ENCODE measurements around the gene AP1M2.
A peak's percentile ranks its signal among the peaks of the same experiment; 100 is the strongest.

AP1M2 gene

DNA sequence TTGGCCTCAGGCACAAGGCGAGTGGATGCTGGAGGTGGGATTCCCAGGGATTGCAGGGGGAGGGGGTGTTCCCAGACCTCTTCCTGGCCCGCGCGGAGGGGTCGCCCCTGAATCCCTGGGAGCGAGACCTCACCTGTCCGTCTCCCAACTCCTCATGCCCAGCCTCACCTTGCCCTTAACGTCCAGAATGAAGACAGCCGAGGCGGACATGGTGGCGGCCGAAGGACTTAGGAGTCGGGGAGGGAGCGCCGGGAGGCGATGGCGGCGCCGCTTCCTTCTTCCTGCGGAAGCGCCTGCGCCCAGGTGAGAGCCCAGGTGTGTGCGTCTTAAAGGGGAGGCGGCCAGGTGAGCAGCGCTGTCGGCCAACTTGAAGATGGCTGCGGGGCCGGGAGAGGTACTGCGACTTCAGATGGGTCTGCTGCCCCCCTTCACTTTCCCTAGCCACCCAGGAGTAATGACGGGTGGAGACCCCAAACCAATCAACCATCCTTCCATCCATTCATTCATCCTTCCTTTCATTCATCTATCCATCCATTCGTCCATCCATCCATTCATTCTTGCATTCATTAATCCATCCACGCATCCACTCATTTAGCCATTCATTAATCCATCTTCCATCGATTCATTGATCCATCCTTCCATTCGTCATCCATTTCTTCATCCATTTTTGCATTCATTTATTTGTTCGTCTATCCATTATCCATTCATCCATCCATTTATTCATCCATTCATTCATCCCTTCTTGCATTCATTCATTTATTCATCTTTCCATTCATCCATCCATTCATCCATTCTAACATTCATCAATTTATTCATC lies at the start of gene AP1M2:
TSS of gene AP1M2 (minus strand) at position 291 of the 817 bp plus-strand sequence. CDS start at position 210, 81 bp downstream.
- no peak for DNase-seq (ENCODE audit: low read depth in 2 of 2)

DNA sequence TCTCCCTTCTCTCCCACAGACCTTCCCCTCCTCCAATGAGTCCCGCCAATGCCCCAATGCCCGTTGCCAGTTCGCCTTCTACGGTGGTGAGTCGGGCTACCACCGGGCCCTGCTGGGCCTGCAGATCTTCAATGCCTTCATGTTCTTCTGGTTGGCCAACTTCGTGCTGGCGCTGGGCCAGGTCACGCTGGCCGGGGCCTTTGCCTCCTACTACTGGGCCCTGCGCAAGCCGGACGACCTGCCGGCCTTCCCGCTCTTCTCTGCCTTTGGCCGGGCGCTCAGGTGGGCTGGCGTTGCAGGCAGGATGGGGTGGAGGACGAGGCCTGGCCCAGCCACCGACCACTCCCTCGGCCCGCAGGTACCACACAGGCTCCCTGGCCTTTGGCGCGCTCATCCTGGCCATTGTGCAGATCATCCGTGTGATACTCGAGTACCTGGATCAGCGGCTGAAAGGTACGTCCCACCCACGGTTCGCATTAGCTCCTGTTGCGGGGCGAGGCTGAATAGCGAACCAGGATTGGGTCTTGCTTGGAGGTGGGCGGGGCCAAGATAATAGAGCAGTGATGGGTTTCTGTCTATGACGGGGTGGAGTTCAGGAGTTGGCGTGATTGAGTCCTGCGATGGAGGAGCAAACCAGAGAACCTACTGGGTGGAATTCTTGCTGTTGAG lies 49.3 kb upstream of the AP1M2 start:
- DNase-seq (ENCODE audit: low read depth in 2 of 2): no peak

DNA sequence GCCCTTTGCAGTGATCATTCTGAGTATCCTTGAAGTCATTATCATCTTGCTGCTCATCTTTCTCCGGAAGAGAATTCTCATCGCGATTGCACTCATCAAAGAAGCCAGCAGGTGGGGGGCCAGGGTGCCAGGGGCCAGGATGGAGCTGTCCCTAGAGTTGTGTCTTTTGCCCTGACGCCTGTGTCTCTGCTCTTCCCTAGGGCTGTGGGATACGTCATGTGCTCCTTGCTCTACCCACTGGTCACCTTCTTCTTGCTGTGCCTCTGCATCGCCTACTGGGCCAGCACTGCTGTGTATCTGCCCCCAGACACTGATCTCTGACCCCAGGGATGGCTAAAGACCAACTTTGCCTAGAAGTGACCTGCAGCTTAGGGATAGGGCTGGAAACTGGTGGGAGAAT lies 47.9 kb upstream of the AP1M2 start:
- DNase-seq (ENCODE audit: low read depth in 2 of 2): no peak

DNA sequence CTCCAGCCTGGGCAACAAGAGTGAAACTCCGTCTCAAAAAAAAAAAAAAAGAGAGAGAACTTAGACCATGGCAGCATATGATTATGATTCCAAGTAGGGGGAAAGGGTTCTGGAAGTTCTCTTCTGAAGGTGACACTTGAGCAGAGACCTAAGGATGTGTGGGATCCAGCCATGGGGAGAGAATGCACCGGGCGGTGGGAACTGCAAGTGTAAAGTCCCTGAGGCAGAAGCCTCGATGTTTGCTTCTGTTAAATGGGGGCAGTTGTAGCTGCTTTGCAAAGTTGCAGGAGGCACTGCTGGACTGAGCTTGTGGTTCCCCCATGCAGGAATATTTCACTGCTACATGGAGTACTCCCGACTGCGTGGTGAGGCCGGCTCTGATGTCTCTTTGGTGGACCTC lies 47.3 kb upstream of the AP1M2 start:
- no peak for DNase-seq (ENCODE audit: low read depth in 2 of 2)

DNA sequence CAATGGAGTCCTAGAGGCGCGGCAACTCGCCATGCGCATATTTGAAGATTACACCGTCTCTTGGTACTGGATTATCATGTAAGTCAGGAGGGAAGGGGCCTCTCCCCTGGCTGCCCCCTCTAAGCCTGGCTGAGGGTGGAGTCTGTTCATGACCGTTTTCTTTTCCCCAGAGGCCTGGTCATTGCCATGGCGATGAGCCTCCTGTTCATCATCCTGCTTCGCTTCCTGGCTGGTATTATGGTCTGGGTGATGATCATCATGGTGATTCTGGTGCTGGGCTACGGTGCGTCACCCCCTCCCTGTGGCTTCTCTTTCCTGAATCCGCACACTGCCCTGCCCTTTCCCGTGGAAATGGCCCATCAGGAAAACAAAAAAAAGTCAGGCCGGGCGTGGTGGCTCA lies 44.8 kb upstream of the AP1M2 start:
- no peak for DNase-seq (ENCODE audit: low read depth in 2 of 2)

DNA sequence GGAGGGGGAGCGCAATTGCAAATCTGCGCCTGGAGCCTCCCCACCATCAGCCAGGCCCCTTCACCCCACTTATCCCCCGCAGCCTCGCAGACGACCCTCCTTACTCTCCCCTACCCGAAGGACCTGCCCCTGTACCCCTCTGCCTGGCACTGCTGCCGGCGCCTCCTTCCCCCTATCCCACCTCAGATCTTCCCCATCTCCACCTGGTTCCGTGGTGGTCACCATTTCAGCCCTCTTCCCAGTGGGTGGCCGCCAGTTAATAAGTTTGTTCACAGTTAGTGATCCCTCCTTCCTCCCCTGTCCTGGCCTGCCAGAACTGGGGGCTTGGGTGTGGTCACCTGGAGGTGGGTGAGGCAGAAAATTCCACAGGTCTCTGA lies 38.6 kb upstream of the AP1M2 start:
- no peak for DNase-seq (ENCODE audit: low read depth in 2 of 2)

DNA sequence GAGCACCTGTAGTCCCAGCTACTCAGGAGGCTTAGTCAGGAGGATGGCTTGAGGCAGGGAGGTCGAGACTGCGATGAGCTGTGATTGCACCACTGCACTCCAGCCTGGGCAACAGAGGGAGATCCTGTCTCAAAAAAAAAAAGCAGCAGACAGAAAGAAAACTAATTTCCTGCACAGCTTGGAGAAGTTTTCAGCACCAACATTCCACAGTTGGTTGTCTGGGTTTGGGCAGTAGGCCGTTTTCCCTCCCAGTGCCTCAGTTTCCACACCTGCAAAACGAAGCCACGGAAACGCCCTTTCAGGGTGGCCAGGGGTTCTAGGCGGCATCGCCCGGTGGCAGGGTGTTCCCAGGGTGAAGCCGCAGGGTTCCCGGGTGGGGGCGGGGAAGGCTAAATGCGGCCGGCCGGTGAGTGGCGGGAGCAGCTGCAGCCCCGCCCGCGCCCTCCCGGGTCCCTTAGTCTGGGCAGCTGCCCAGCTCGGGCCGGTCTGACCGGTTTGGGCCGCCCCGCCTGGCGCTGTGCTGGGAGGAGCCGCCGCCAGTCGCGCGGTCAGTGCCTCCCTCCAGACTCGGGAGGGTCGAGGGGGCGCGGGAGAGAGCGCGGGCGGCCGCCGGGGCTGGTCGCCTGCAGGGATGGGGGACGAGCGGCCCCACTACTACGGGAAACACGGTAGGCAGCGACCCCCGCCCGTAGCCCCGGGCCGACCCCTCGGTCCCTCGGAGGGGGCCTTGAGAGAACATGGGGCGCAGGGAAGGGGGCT lies 38.1 kb upstream of the AP1M2 start, which contains the start of gene SLC44A2:
TSS of gene SLC44A2 (plus strand) at position 551 of the 759 bp plus-strand sequence. CDS start at position 632, 81 bp downstream.
- DNase-seq (ENCODE audit: low read depth in 2 of 2): no peak

DNA sequence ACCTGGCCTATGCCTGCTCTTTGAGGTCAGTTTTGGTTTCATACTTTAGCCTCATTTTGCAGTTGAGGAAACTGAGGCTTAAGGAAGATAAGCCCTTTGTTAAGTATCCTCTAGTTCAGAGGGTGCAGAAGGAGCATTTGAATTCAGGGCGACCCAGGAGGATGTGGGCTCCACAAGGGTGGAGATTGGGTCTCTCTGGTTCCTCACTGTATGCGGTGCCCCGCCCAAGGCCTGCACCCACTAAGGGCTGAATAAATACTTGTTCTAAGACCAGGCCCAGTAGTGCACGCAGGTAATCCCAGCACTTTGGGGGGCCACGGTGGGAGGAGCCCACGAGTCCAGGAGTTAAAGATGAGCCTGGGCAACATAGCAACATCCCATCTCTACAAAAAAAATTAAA lies 37.5 kb upstream of the AP1M2 start:
- DNase-seq (ENCODE audit: low read depth in 2 of 2): no peak

DNA sequence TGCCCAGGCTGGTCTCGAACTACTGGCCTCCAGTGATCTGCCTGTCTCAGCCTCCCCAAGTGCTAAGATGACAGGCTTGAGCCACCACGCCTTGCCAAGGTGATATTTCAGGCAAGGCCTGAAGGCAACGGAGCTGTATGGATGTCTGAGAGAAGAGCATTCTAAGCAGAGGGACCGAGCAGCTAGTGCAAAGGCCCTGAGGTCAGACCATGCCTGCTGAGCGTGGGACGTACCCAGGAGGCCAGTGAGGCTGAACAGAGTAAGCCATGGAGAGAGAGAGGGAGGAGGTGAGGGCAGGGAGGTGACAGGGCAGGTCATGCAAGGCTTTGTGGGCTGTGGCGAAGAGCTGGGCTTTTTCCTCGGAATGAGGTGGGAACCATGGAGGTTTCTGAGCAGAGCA lies 34.9 kb upstream of the AP1M2 start:
- DNase-seq (ENCODE audit: low read depth in 2 of 2): no peak

DNA sequence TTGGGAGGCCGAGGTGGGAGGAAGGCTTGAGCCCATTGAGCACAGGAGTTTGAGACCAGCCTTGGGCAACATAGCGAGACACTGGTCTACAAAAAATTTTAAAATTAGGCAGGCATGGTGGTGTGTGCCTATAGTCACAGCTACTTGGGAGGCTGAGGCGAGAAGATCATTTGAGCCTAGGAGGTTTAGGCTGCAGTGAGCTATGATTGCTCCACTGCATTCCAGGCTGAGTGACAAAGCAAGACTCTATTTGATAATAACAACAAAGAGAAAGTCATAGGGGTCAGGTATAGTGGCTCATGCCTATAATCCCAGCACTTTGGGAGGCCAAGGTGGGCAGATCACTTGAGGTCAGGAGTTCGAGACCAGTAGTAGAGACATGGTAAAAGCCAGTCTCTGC lies 33.7 kb upstream of the AP1M2 start:
- DNase-seq (ENCODE audit: low read depth in 2 of 2): no peak

DNA sequence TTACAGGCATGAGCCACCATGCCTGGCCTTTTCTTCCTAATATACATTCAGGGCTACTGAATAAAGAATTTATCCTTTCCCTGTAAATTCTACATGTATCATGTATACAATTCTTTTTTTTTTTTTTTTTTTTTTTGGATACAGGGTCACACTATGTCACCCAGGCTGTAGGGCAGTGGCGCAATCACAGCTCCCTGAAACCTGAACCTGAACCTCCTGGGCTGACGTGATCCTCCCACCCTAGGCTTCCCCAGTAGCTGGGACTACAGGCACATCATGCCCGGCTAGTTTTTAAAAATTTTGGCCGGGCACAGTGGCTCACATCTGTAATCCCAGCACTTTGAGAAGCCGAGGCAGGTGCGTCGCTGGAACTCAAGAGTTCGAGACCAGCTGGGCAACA lies 31.7 kb upstream of the AP1M2 start:
- no peak for DNase-seq (ENCODE audit: low read depth in 2 of 2)

DNA sequence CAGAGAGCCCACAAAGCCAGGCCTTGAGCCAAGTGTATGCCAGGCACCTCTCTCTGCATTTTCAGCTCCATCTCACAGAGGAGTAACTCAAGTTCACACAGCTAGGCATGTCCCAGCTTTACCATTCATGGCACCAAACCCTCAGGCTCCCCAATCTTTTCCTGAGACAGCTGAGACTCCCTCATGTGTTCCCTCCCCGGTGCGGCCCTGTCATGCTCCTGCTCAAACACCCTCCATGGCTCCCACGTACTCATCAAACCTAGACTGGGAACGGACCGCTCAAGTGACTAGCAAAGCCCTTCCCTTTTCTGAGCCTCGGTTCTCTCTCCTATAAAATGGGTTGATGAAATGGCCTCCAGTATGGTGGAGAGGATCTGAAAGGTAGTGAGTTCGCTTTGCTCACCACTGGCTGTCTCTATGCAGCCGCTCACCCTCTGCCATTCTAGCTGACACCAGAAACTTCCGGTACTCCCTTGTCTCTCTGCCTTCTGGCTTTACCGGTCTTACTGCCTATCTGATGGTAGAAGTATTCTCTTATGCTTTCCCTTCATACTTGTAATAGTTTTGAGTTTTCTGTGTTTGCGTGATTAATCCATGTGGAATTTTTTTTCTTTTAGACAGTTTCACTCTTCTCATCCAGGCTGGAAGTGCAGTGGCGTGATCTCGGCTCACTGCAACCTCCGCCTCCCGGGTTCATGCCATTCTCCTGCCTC lies 30.5 kb upstream of the AP1M2 start:
- no peak for DNase-seq (ENCODE audit: low read depth in 2 of 2)

DNA sequence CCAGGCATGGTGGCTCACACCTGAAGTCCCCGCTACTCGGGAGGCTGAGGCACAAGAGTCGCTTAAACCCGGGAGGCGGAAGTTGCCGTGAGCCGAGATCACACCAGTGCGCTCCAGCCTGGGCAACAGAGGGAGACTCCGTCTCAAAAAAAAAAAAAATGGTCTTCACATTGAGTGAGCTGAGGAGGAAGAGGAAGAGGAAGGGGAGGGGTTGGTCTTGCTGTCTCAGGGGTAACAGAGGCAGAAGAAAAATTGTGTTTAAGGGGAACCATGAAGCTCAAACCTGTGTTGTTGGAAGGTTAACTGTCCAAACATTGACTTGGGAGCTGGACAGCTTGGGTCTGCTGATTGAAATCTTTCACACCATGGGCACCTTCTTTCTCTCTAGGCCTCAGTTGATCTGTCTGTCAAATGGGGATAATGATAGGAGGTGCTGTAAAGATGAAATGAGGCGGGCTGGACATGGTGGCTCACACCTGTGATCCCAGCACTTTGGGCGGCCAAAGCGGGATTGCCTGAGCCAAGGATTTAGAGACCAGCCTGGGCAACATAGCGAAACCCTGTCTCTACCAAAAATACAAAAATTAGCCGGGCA lies 28.4 kb upstream of the AP1M2 start:
- DNase-seq (ENCODE audit: low read depth in 2 of 2): no peak

DNA sequence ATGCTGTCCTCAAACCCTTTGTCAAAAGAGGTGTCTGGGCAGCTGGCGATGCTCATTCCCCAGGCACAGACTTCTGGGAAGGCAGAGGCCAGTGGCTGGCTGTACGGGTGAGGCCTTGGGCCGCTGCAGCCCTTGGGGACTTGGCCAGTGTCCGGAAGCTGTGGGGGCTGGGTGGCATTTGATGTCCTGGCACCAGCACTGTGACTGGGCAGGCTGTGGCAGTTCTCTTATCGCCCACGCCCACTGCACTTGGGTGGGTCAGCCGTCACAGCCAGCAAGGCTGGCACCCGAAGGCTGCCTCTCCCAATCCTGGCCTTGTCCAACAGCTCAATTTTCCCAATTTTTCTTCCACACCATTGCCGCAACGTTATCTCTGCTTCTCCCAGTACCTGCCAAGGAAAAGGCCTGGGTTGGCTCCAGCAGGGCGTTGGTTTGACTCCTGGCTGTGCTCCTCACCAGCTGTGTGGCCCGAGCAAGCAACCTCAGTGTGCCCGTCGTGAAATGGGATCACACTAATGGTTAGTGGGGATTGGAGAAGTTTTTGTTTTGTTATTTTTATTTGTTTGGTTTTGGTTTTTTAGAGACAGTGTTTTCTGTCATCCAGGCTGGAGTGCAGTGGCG lies 25.5 kb upstream of the AP1M2 start:
- DNase-seq (ENCODE audit: low read depth in 2 of 2): no peak

DNA sequence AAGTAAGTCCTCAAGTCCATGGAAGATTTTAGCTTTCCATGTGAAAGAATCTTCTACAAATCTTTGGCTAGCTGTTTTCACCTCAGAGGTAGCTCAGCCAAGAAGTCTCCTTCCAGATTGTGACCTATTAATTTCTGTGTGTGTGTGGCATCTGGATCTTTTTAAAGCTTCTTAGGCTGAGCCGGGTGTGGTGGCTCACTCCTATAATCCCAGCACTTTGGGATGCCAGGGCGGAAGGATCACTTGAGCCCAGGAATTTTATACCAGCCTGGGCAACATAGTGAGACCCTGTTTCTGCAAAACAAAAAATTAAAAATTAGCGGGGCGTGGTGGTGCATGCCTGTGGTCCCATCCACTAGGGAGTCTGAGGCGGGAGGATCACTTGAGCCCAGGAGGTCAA lies 24.8 kb upstream of the AP1M2 start:
- DNase-seq (ENCODE audit: low read depth in 2 of 2): no peak

DNA sequence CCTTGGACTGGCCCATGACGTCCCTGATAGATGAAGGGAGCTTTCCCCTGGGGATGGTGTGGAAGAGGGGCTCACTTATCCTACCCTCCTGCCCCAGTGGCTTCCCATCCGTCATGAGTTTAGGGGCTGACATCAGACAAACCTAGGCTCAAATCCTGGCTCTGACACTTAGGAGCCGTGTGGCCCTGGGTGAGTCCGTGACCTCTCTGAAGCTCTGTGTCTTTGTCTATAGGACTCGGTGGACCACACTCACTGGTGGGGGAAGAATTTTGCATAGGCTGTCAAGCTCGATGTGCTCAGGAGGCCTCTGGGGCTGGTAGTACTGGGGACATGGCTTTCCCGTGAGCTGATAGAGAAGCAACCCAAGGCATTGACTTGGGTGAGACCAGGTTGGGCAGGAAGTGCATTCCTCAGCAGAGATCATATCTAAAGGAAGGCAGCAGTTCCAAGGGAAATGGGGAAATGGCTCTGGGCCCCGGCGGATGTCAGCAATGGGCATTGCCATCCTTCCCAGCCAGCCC lies 17.4 kb upstream of the AP1M2 start:
- DNase-seq (ENCODE audit: low read depth in 2 of 2): no peak

DNA sequence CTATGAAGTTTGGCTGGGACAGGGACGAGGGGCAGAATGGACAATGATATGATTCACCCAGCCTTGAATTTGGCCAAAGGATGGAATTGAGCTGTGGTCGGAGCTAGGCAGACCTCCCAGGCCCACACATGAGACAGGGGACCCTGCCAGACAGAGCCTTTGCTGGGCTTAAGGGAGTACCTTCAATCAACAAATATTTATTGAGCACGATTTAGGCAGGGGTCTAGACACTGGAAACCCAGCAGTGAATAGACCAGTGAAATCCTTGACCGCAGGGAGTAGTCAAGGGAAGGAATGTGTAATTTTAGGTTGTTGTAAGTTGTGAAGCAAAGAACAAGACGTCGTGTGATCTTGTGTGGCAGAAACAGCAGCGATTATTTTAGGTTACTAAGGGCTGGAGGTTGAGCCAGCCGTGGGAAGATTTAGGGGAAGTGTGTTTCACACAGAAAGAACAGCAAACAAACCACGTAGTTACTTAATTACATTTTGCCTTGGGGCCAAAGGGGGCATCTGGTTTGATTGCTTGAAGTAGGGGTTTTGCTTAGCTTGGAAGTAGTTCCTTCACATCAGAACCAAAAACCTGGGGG lies 16.9 kb upstream of the AP1M2 start:
- DNase-seq (ENCODE audit: low read depth in 2 of 2): peak in 1 of 2 donors; percentile 13

DNA sequence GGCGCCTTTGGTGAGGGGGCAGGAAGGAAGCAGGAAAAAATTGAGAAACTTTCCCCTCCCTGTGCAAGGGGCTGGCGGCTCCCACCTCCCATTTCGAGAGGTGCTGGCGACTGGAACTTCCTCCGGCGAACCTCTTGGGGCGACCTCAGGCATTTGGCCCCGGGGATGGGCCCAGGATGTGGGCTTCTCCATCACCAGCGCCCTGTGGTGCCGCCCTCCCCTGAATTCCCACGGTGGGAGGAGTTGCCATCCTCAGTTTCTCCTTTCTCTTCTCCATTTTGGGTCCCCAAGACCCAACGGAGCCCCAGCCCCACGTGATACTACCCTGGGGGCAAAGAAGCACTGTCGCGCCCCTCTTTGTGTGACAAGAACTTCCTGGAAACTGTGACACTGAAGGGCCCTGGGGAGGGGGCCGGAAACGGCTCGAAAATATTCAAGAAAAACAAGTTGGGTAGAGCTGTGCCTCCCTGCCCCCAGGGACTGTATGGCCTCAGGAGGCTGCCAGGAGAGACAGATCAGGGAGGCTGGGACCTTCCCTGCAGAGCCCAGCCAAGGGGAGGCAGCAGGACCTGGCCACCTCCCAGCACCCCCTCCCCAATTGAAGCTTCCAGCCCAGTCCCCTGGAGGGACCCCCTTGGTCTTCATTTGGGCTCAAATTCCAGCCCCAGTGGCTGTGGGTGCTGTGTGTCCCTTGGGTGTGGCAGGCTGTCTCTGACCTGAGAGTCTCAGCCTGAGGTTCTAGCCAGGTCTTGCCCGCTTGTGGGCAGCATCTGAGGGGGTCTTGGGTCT lies 16.2 kb upstream of the AP1M2 start:
- DNase-seq (ENCODE audit: low read depth in 2 of 2): peak; percentile 72 to 78

DNA sequence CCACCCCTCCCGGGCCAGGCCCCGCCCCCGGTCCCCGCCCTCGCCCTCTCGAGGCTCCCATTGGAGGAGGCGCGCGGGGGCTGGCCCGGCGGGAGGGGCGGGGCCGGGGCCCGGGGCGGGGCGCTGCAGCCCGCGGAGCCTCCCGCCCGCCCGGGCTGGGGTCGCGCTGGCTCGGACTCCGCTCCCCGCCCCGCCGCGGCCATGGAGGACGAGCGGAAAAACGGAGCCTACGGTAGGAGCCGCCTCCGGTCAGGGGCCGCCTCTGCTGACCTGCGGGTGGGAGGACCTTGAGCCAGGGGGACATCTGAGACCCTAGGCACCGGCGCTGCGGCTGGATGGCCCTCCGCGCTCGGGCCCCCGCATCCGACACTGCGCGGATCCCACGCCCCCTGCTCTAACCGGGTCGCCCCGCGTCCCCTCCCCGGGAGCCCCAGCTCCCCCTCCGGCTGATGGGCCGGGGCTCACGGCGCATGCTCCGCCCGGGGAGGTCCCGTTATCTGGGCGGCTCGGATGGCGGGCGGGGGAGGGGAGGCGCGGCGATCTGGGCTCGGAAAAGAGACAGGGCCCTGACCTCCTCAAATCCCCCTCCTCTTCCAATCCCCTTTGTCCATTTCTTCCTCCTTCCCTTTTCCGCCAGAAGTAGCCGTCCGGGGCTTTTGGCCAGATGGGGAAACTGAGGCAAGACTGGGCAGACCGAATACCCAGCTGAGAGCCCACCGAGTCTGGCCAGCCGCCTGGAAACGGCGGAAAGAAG lies 15.4 kb upstream of the AP1M2 start:
- DNase-seq (ENCODE audit: low read depth in 2 of 2): peak; percentile 75 to 85

Data from stimulated activated CD8-positive, alpha-beta memory T cell treated with anti-CD3 and anti-CD28 coated beads, Interleukin-7, amount 100 ng/mL, for 4 hours (primary cell).